A549 (cell line): ENCODE measurements around the gene SGO2. TPM values are rescaled to one million over a fixed set of nuclear protein-coding genes. Genes with fewer than 3 reads are reported as not detected.

Experiments used
- ATAC-seq, 2 experiments: fragments of 200-7000 bp in 1 of 2; fragments of >200 bp in 1 of 2; cut with Nextera tagmentation in 1 of 2; cut with Tn5 transposase in 1 of 2; 3 replicates each; pipeline versions ENCODE4 v1.8.0 to v1.9.1; 2018 to 2020; ENCODE audit warnings: mild to moderate bottlenecking in 1 of 2, moderate library complexity in 1 of 2
- CTCF ChIA-PET: fragments of 300-600 bp; sonication (Branson Sonifier 250); formaldehyde crosslinking; extraction: SDS; loops from one replicate; lab custom pipeline; 2021; ENCODE audit warnings: antibody characterized with exemption, inconsistent platforms; lab: Yijun Ruan, JAX
- POLR2A ChIA-PET: fragments of 350-600 bp; formaldehyde crosslinking; extraction: SDS; loops from one replicate; lab custom pipeline; 2021; ENCODE audit warnings: antibody characterized with exemption, inconsistent platforms; lab: Yijun Ruan, JAX
- DNase-seq, 2 experiments: peaks; one replicate each; pipeline versions ENCODE4 v3.0.0 to v3.0.0-alpha.2; 2011 to 2016; ENCODE audit warnings: low read depth in 1 of 2, low spot score in 1 of 2
- FAIRE-seq: peaks from 2 replicates; lab custom pipeline; 2011; peaks lifted over from hg19 to GRCh38; lab: Jason Lieb, UNC
- H3K27ac ChIP-seq, 2 experiments: fragments of >200 bp; sonication (Bioruptor Twin); formaldehyde crosslinking; 3 replicates each; pipeline ENCODE4 v1.5.1; 2016 to 2017
- H3K4me1 ChIP-seq: fragments of >200 bp; sonication (Bioruptor Twin); formaldehyde crosslinking; 3 replicates; pipeline ENCODE4 v1.6.1; 2016
- H3K4me2 ChIP-seq: fragments of >200 bp; sonication (Bioruptor Twin); formaldehyde crosslinking; 3 replicates; pipeline ENCODE4 v1.6.1; 2016
- H3K4me3 ChIP-seq: fragments of >200 bp; sonication (Bioruptor Twin); formaldehyde crosslinking; 3 replicates; pipeline ENCODE4 v1.5.1; 2016
- H3K9me3 ChIP-seq: fragments of >200 bp; sonication (Bioruptor Twin); formaldehyde crosslinking; 3 replicates; pipeline ENCODE4 v1.6.1; 2016
- CEBPB ChIP-seq, 2 experiments: fragments of >200 bp in 1 of 2; sonication (Bioruptor Twin) in 1 of 2; formaldehyde crosslinking in 1 of 2; IDR thresholded peaks; 2 replicates each; pipeline ENCODE4 v1.6.1; 2012 to 2016
- CHD2 ChIP-seq: fragments of 150-350 bp; IDR thresholded peaks from 2 replicates; pipeline ENCODE4 v1.6.1; 2014; ENCODE audit warnings: low read length; ENCODE audit not compliant: partially characterized antibody
- CTCF ChIP-seq: fragments of >200 bp; sonication (Bioruptor Twin); formaldehyde crosslinking; IDR thresholded peaks from 3 replicates; pipeline ENCODE4 v1.5.1; 2016
- EHF ChIP-seq: fragments of 250-450 bp; sonication (Bioruptor Pico); IDR thresholded peaks from 2 replicates; pipeline ENCODE4 v1.5.0; 2020; ENCODE audit warnings: mild to moderate bottlenecking
- EHMT2 ChIP-seq: fragments of 200-600 bp; sonication (generic); IDR thresholded peaks from 2 replicates; pipeline ENCODE4 v1.6.1; 2016; ENCODE audit warnings: antibody characterized with exemption, low read depth, mild to moderate bottlenecking, moderate library complexity
- ELK1 ChIP-seq: fragments of 150-350 bp; IDR thresholded peaks from 2 replicates; pipeline ENCODE4 v1.6.1; 2014; ENCODE audit warnings: low read depth, mild to moderate bottlenecking, low read length
- FOSB ChIP-seq: fragments of 250-450 bp; sonication (Bioruptor Pico); IDR thresholded peaks from 2 replicates; pipeline ENCODE4 v1.5.0; 2020; ENCODE audit warnings: mild to moderate bottlenecking, moderate library complexity
- HES2 ChIP-seq: fragments of >200 bp; sonication (Bioruptor Twin); formaldehyde crosslinking; IDR thresholded peaks from 2 replicates; pipeline ENCODE4 v1.6.1; 2016
- HEYL ChIP-seq: fragments of 250-450 bp; sonication (Bioruptor Pico); IDR thresholded peaks from 2 replicates; pipeline ENCODE4 v1.8.0; 2021; ENCODE audit warnings: mild to moderate bottlenecking, moderate library complexity
- HOXA7 ChIP-seq: fragments of 250-450 bp; sonication (Bioruptor Pico); IDR thresholded peaks from 2 replicates; pipeline ENCODE4 v1.5.0; 2020; ENCODE audit warnings: mild to moderate bottlenecking, moderate library complexity
- JUN ChIP-seq, 2 experiments: fragments of >200 bp; sonication (Bioruptor Twin); formaldehyde crosslinking; IDR thresholded peaks; 2 replicates in 1 of 2; 3 replicates in 1 of 2; pipeline ENCODE4 v1.6.1; 2016 to 2017
- JUNB ChIP-seq: fragments of >200 bp; sonication (Bioruptor Twin); formaldehyde crosslinking; IDR thresholded peaks from 2 replicates; pipeline ENCODE4 v1.6.1; 2016
- KDM5A ChIP-seq: fragments of 200-600 bp; sonication (generic); IDR thresholded peaks from 2 replicates; pipeline ENCODE4 v1.6.1; 2016; ENCODE audit warnings: antibody characterized with exemption, mild to moderate bottlenecking
- MAFK ChIP-seq: fragments of 450-650 bp; IDR thresholded peaks from 2 replicates; pipeline ENCODE4 v1.6.1; 2014; ENCODE audit not compliant: partially characterized antibody
- MAX ChIP-seq: IDR thresholded peaks from 2 replicates; pipeline ENCODE4 v1.6.1; 2012
- MAZ ChIP-seq: fragments of 150-350 bp; IDR thresholded peaks from 2 replicates; pipeline ENCODE4 v1.6.1; 2014; ENCODE audit warnings: antibody characterized with exemption, low read depth, low read length, borderline replicate concordance
- NFE2L2 ChIP-seq: fragments of 150-350 bp; conservative IDR thresholded peaks from 2 replicates; pipeline ENCODE4 v1.6.1; 2014; ENCODE audit warnings: low read length
- NPAS2 ChIP-seq: fragments of 250-450 bp; sonication (Bioruptor Pico); IDR thresholded peaks from 2 replicates; pipeline ENCODE4 v1.8.0; 2022; ENCODE audit warnings: mild to moderate bottlenecking, moderate library complexity, borderline replicate concordance
- POLR2AphosphoS2 ChIP-seq: conservative IDR thresholded peaks from 2 replicates; pipeline ENCODE4 v1.6.1; 2012; ENCODE audit warnings: low read length, improper control_type of control experiment, inconsistent platforms
- RAD21 ChIP-seq, 2 experiments: fragments of >200 bp in 1 of 2; sonication (Bioruptor Twin) in 1 of 2; formaldehyde crosslinking in 1 of 2; IDR thresholded peaks in 1 of 2; conservative IDR thresholded peaks in 1 of 2; 2 replicates in 1 of 2; 3 replicates in 1 of 2; pipeline ENCODE4 v1.6.1; 2012 to 2018; ENCODE audit warnings: inconsistent platforms in 1 of 2
- RARB ChIP-seq: fragments of 250-450 bp; sonication (Bioruptor Pico); IDR thresholded peaks from 2 replicates; pipeline ENCODE4 v1.8.0; 2021; ENCODE audit warnings: mild to moderate bottlenecking, moderate library complexity
- RCOR1 ChIP-seq: fragments of 150-350 bp; IDR thresholded peaks from 2 replicates; pipeline ENCODE4 v1.6.1; 2014; ENCODE audit warnings: antibody characterized with exemption, low read length, low read depth
- RNF2 ChIP-seq: fragments of 200-600 bp; sonication (generic); IDR thresholded peaks from 2 replicates; pipeline ENCODE4 v1.6.1; 2016; ENCODE audit warnings: low read depth, mild to moderate bottlenecking, antibody characterized with exemption, moderate library complexity, borderline replicate concordance
- SMC3 ChIP-seq: fragments of >200 bp; sonication (Bioruptor Twin); formaldehyde crosslinking; IDR thresholded peaks from 3 replicates; pipeline ENCODE4 v1.6.1; 2018; ENCODE audit warnings: inconsistent platforms
- TP53 ChIP-seq: fragments of 250-450 bp; sonication (Bioruptor Pico); IDR thresholded peaks from 2 replicates; pipeline ENCODE4 v1.5.0; 2021; ENCODE audit warnings: mild to moderate bottlenecking, moderate library complexity
- USF2 ChIP-seq: fragments of 450-650 bp; IDR thresholded peaks from 2 replicates; pipeline ENCODE4 v1.6.1; 2014; ENCODE audit warnings: antibody characterized with exemption
- ZFP36 ChIP-seq: fragments of 450-650 bp; IDR thresholded peaks from 2 replicates; pipeline ENCODE4 v1.6.1; 2014; ENCODE audit warnings: borderline replicate concordance; ENCODE audit not compliant: partially characterized antibody
- ZNF302 ChIP-seq: fragments of 250-450 bp; sonication (Bioruptor Pico); IDR thresholded peaks from 2 replicates; pipeline ENCODE4 v1.9.0; 2021; ENCODE audit warnings: inconsistent platforms, mild to moderate bottlenecking, moderate library complexity
- ZSCAN20 ChIP-seq: fragments of 250-450 bp; sonication (Bioruptor Pico); IDR thresholded peaks from 2 replicates; pipeline ENCODE4 v1.8.0; 2022; ENCODE audit warnings: mild to moderate bottlenecking, moderate library complexity
- WGBS: methylation state at CpG from one replicate; pipeline ENCODE4 v1.1.6; 2017; ENCODE audit errors: missing lambda C conversion rate; 5-methylcytosine and 5-hydroxymethylcytosine counted together
- polyA plus RNA-seq, 4 experiments: library from polyadenylated mRNA; depleted of rRNA in 3 of 4; stranded (reverse); fragments of >200 nt; fragmentation: RNase III in 1 of 4; extraction: RNeasy Plus Mini Kit Qiagen cat#74134 plus additional on column Dnase treatment in 1 of 4; gene quantifications; 2 replicates in 3 of 4; 3 replicates in 1 of 4; pipeline ENCODE4 v1.2.3, GENCODE V29; 2011 to 2017

The SGO2 gene
- polyA plus RNA-seq, 2 of the 4 experiments (the other 2 are of a cell fraction): 14.4 to 26.2 TPM

GRCh38 chr2:200617156-200618053 lies 91.4 kb downstream of the SGO2 start:
- Histone ChIP-seq H3K4me1 (peaks cover 66% of the 10 kb centered on the region), H3K4me3 (no peak overlapping the region), H3K4me2 (peak overlapping the region; percentile 53; the same call in 1 of the 3 replicates), H3K27ac (peak overlapping the region; percentile 64 to 78), H3K9me3 (no peaks in the 10 kb centered on the region)
- FAIRE-seq (no peak), ATAC-seq (no peak), DNase-seq (no peak)
- ChIA-PET CTCF (interaction anchor here (1.2 to 4.2 kb wide), 6 partner anchors 12 to 106 kb away, joined by 3 to 22 read pairs (median 4); no protein-coding TSS in a partner anchor), POLR2A (no interaction called here)
- WGBS: 87% methylated on average over 6 of the region's 6 CpGs
- TF ChIP-seq NFE2L2 (no peak), HOXA7 (no peak), CHD2 (no peak), HEYL (CRISPR knock-in tag) (no peak)

GRCh38 chr2:200618054-200618419 lies 92.0 kb downstream of the SGO2 start:
- no peaks in the 10 kb centered on the region for H3K9me3 ChIP-seq
- H3K4me3 ChIP-seq: no peak overlapping the region
- DNase-seq: no peak
- H3K27ac ChIP-seq: peak overlapping the region; percentile 64 to 78
- POLR2A ChIA-PET: no interaction called here
- CTCF ChIA-PET: interaction anchor here (0.9 to 1.9 kb wide), 9 partner anchors 11 to 106 kb away, joined by 3 to 7 read pairs (median 3); no protein-coding TSS in a partner anchor
- peaks cover 66% of the 10 kb centered on the region for H3K4me1 ChIP-seq
- TF ChIP-seq ZFP36 (no peak), RARB (no peak), RNF2 (no peak), POLR2AphosphoS2 (no peak), USF2 (no peak), ELK1 (no peak), MAFK (peak; percentile 36), NFE2L2 (peak; percentile 44; the same call in 1 of the 2 replicates), KDM5A (no peak), EHMT2 (no peak), FOSB (CRISPR knock-in tag) (no peak), CEBPB (IDR thresholded peaks at IDR 0.05) (no peak)
- 44% methylated on average over 3 of the region's 3 CpGs for WGBS
- ATAC-seq: no peak
- FAIRE-seq: no peak
- H3K4me2 ChIP-seq: peak overlapping the region; percentile 53; the same call in 1 of the 3 replicates

- TF ChIP-seq EHF (CRISPR knock-in tag) (no peak), ZFP36 (no peak), SMC3 (peak; percentile 69), ZSCAN20 (CRISPR knock-in tag) (no peak), RAD21 (conservative IDR thresholded peaks at IDR 0.05 in 1 of 2, IDR thresholded peaks at IDR 0.05 in 1 of 2) (peak; percentile 68 to 74), KDM5A (no peak), MAX (no peak), MAFK (no peak), HES2 (no peak), RCOR1 (no peak), MAZ (no peak), RARB (no peak), JUN (IDR thresholded peaks at IDR 0.05) (no peak), CTCF (peak; percentile 51), JUNB (no peak), CEBPB (IDR thresholded peaks at IDR 0.05) (no peak), ZNF302 (no peak), NPAS2 (no peak), TP53 (CRISPR knock-in tag) (no peak)
- TF ChIP-seq, all 56 proteins: peak for 3
- WGBS: 29% methylated on average over 3 of the region's 3 CpGs
- ATAC-seq (peak; percentile 72 to 79; a peak in 5 of 6 replicates), DNase-seq (peak in 1 of 2 experiments; percentile 76), FAIRE-seq (no peak)
- Histone ChIP-seq H3K4me2 (peak overlapping the region; percentile 53), H3K9me3 (no peaks in the 10 kb centered on the region), H3K4me3 (no peak overlapping the region), H3K4me1 (peaks cover 61% of the 10 kb centered on the region), H3K27ac (peak overlapping the region; percentile 64 to 72)
- POLR2A ChIA-PET: interaction anchor here (0.8 kb wide), 1 partner anchor 85 kb away, joined by 3 read pairs; no protein-coding TSS in a partner anchor
- CTCF ChIA-PET: interaction anchor here (0.6 to 1.9 kb wide), 12 partner anchors 13 to 496 kb away, joined by 3 to 7 read pairs (median 3); no protein-coding TSS in a partner anchor
Measured at GRCh38 chr2:200618590-200619021, 92.6 kb downstream of the SGO2 start.
